ENCODE results near the gene RMDN2.

The RMDN2 gene

DNA sequence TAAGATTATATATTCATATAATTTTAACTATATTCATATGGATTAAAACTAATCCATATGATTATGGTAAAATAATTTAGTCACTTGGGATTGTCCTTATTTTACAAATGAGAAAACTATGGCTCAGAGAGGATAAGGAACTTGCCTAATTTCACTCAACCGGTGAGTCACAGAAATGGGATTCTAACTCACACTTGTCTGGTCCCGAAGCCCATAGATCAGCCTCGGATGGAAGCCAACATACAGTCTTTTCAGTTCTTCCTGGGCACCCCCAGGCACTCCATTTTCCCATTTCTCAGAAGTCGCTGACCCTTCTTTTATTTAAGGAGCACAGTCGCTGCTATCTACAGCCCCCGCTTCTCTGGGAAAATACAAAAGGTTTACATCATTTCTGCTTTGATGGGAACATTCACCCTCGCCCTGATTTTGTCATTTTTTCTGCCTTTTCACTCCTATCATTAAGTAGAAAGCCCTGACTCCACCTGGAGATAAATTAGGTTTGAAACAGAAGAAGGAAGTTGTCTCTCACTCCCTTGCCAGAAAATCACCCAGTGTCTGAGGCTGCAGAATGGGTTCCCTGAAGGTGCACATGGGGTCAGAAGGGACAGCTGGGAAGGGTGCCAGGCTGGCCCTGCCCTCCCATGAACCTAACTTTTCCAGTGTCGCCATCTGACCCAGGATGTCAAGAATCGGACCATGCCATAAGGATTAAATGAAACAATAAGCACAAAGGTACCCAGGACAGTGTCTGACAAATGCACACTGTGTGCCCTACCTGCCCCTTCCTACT lies 114.2 kb downstream of the RMDN2 start:
- no peak for DNase-seq (ENCODE audit: low read depth, low spot score)

DNA sequence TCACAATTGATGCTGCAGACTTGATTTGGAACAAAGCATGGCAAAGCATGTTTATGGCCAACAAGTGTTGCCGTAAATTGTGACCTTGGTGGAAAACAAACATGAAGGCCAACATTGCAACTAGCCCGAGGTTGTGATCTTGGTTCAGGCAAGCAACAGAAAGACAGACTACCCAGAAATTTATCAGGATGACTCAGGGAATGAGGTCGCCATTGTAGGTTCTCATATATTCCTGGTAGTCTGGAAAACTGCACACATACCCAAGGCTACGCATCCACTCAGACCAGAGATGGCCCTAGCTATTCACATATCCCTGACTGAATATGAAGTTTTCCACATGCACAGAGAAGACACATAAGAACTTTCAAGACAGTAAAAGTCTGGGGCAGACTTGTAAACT lies 120.7 kb downstream of the RMDN2 start:
- no peak for DNase-seq (ENCODE audit: low read depth, low spot score)

DNA sequence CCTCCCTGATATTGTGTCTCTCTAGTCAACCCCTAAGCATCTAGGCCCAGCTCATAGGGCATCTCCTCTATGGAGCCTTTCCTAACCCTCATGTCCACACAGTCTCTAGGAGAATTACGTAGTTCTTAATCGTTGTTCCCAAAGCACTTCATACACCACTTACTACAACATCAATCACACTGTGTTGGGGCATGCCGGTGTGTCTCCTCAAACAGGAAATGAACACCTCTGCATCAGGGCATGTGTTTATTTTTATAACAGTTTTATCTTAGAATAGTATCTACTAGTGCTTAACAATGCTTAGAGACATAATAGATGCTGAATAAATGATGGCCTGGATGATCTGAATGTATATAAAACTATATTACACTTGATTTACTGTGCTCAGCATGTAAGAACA lies 131.1 kb downstream of the RMDN2 start:
- DNase-seq (ENCODE audit: low read depth, low spot score): no peak

DNA sequence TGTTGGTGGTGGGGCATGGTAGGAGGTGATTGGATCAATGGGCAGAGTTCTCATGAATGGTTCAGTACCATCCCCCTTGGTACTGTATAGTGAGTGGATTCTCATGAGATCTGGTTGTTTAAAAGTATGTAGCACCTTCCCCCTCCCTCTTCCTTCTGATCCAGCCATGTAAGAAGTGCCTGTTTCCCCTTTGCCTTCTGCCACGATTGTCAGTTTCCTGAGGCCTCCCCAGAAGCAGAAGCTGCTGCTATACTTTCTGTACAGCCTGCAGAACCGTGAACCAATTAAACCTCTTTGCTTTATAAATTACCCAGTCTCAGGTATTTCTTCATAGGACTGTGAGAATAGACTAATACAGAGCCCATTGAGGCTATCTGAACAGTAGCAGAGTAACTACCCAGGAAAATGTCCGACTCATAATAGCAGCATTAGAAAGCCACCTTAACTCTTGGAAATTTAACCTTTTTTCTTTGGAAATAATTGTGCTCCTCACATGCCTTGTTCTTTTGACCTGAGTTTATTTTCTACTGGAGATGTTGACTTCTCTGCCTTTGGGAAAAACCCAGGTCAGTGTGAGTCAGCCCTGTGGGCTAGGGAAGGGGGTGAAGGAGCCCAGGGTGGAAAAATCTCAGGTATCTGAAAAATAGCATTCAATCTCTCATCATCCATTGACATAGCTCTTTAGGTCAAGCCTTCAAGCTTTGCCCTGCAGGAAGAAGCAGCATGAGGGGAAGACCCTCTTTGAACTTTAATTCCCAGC lies 132.7 kb downstream of the RMDN2 start:
- no peak for DNase-seq (ENCODE audit: low read depth, low spot score)

DNA sequence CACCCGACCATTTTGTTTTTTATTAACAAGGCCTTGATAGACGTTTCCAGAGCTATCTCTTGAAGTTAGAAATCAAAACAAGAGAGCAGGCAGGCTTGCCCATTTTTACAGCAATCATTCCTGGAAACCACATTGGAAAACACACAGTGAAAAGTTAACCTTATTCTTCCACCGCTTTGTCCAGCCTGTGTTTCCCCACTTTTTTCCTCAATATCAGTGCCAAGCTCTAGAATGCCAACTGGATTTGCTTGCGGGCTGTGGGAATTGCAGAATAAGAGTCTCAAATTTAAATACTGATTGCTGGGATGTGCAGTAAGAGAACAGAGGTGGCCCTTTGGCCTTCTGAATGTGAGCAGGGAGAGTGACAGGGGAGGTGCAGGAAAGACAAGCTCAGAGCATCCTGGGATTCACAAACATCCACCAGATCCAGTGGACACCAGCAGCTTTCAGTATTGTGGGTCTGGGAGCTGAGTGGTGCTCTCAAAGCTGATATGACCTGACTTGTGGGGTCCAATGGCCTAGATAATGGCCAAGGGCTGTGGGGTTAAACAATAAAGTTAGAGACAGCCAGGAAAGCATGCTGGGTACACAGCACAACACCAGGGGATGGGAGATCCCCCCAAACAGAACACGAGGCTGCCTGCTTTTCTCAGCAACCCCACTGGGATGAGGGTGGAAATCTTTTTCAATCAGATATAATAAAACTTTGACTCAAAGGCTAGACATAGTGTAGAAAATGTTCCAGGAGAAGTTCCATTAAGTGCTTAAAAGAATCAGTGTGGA lies 135.3 kb downstream of the RMDN2 start:
- no peak for DNase-seq (ENCODE audit: low read depth, low spot score)

DNA sequence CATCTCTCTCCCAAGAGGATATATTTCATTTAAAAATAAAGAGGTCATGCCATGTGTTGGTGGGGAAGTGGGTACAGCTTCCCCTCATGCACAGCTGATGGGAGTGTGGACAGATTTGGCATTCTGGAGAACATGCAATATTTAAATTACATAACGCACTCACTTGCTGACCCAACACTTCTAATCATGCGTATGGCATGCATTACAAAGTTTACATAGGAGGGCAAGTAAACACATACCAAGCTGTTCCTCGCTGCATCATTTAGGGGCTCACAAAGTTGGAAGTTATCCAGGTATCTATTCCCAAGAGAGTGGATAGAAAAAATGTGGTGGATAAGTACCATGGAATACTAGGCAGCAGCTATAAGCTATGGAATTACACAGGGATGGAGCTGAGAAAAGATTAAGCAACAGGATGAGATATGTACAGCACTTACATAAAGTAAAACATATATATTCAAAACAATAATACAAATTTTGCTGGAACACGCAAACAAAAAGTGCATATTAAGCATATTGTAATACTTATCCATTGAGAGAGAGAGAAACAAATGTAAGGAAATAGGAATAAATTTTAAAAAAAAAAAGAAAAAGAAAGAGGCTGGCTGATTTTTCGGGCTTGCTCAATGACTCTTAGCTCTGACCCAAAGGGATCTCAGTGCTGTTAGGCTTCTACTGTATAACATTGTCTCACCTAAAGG lies 139.9 kb downstream of the RMDN2 start:
- no peak for DNase-seq (ENCODE audit: low read depth, low spot score)

DNA sequence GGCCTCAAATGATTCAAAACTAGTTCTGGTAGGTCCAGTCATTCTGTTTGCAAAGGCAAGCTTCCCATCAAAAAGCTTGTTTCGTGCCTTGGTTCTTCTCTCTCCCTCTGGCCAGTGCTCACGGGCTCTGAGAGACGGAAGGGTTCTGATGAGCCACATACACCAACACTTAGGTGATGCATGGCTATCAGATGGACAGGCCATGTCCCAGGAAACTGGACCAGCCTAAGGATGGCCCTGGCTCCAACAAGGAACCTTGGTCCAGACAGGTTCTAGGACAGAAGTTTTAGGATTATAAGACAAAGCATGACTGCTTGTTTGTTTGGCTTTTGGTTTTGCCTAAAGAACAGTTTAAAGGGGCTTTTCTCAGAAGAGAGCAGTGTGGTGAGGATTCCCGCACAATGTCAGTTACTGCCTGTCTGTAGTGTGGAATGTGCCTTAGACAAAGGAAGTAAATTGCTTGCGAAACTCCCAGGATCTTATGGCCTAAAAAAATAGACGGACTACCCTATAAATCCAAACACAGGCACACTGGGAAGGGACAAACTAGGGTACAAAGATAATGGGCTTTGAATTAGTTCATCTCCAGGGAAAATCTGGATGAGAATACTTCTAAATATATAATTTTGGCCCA lies 140.5 kb downstream of the RMDN2 start:
- no peak for DNase-seq (ENCODE audit: low read depth, low spot score)

DNA sequence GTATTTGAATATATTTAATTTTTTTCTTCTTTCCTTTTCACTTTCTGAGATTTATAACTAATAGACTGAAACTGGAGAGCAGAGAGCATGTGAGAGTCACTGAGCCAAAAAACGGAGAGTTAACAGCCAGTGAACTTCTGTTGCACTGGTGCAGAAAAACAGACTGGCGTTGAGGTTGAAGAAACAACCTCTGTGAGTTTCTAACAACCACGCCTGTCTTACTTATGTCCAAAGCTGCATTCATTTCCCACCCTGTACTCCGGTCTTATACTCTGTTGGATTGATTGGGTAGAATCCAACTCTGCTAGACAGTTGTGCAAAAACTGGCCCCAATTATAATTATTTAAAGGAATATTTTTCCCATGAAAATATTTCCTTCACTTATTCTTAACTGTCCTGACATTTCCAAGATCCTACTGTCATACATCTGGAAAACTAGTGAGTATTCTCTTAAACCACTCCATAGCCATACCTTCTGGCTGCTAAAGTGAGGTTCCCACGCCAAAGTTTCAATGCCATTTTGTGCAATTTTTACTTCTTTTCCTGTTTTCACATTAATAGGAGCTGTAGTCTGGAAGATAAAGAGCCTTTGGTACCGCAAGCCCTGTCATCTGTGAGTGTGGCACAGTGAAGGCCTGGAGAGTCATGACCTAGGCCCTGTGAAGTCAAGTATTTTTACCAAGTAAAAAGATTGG lies 141.5 kb downstream of the RMDN2 start:
- no peak for DNase-seq (ENCODE audit: low read depth, low spot score)

Measured in smooth muscle cell of the brain vasculature (primary cell).